Choroid plexus epithelial cell (primary cell): ENCODE results near the gene PLG.
"Not testable (repeated sequence)": the region's sequence is repeated elsewhere in the genome, so short reads cannot be mapped to it uniquely, and the experiment has no call there.

ENCODE experiments used
- DNase-seq: peaks from one replicate; pipeline ENCODE4 v3.0.0-alpha.2; 2010; ENCODE audit warnings: low read depth
- H3K4me3 ChIP-seq: 2 replicates; pipeline ENCODE4 v1.5.1; 2011; ENCODE audit warnings: low read depth, mild to moderate bottlenecking, control low read depth, low read length, moderate library complexity
- CTCF ChIP-seq: conservative IDR thresholded peaks from 2 replicates; pipeline ENCODE4 v1.5.1; 2011; ENCODE audit warnings: low read depth, mild to moderate bottlenecking, control low read depth, inconsistent platforms, low read length, moderate library complexity

The PLG gene

GRCh38 chr6:160701918-160702680 lies at the start of gene PLG:
TSS of gene PLG (plus strand) at chr6:160702244. CDS start at chr6:160702305, 61 bp downstream.
- DNase-seq, H3K4me3 ChIP-seq: not testable (repeated sequence)

GRCh38 chr6:160659562-160659961 lies 42.5 kb upstream of the PLG start:
- TF ChIP-seq CTCF, result no peak
- no peak overlapping the region for H3K4me3 ChIP-seq
- no peak for DNase-seq

- no peak for DNase-seq
- no peak overlapping the region for H3K4me3 ChIP-seq
- TF ChIP-seq CTCF, result no peak
Measured at GRCh38 chr6:160661216-160661615, 40.8 kb upstream of the PLG start.

- DNase-seq, result no peak
- TF ChIP-seq CTCF, result no peak
- no peak overlapping the region for H3K4me3 ChIP-seq
Measured at GRCh38 chr6:160662429-160662828, 39.6 kb upstream of the PLG start.

- no peak for TF ChIP-seq CTCF
- no peak overlapping the region for H3K4me3 ChIP-seq
Measured at GRCh38 chr6:160662842-160663241, 39.2 kb upstream of the PLG start.

GRCh38 chr6:160664198-160664597 lies 37.8 kb upstream of the PLG start, which contains the start of gene LPA:
TSS of gene LPA (minus strand) at chr6:160664275. CDS start at chr6:160664214, 61 bp downstream.
- not testable (repeated sequence) for DNase-seq

More at GRCh38 chr6:160662842-160663241, 39.2 kb upstream of the PLG start:
- DNase-seq, result no peak

GRCh38 chr6:160667639-160668481 lies 34.2 kb upstream of the PLG start:
- DNase-seq, result peak; percentile 1
- no peak overlapping the region for H3K4me3 ChIP-seq
- TF ChIP-seq CTCF, result no peak

More at GRCh38 chr6:160664198-160664597, 37.8 kb upstream of the PLG start, which contains the start of gene LPA:
- not testable (repeated sequence) for H3K4me3 ChIP-seq

- DNase-seq, result no peak
- no peak overlapping the region for H3K4me3 ChIP-seq
- no peak for TF ChIP-seq CTCF
Measured at GRCh38 chr6:160668589-160668988, 33.5 kb upstream of the PLG start.

GRCh38 chr6:160676418-160676817 lies 25.6 kb upstream of the PLG start:
- DNase-seq, result not testable (repeated sequence)

More at GRCh38 chr6:160676418-160676817, 25.6 kb upstream of the PLG start:
- H3K4me3 ChIP-seq, result not testable (repeated sequence)
